ENCODE results near the gene IL20RB. TPM values are rescaled to one million over a fixed set of nuclear protein-coding genes. Genes with fewer than 3 reads are reported as not detected.
"Not testable (repeated sequence)": the region's sequence is repeated elsewhere in the genome, so short reads cannot be mapped to it uniquely, and the experiment has no call there.

The IL20RB gene
- polyA plus RNA-seq, 3 donors = 0.16 to 1.2 TPM; not detected in 1

DNA sequence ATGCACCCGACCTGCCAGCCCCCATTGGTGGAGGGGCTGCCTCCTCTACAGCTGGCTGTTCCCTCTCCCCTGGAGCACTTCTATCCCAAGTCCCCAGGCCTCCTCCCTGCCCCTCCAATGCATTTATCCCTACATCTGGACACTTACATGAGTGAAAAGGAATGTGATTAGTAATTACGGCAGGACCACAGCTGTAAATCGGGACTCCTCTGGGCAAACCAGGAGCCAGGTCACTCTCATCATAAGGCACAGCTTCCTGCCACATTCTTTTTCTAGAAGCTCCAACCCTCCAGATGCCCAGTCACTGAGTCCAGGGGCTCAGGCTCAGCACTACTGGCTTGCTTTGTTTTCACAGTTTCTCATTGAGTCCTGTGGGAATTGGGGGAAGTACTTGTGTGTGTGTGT, 54.3 kb downstream of the IL20RB start:
- H3K27ac ChIP-seq (ENCODE audit: low read depth in 1 of 2, low read length in 2 of 2) = no peak overlapping the region
- intact Hi-C loops (cut with micrococcal nuclease) = loop anchor here (5.0 to 10.0 kb wide), 3 partner anchors 257 to 620 kb away; partner anchors contain the start of gene STAG1 (in 2 of the 2)
- H3K36me3 ChIP-seq (replicated peaks in 1 of 2; ENCODE audit: control insufficient read depth in 1 of 2, insufficient read depth in 2 of 2, low read length in 2 of 2) = no peaks in the 10 kb centered on the region
- peaks cover 0 to 1% (median 0%) of the 10 kb centered on the region in 3 donors for H3K27me3 Mint-ChIP-seq (ENCODE audit: low read depth in 3 of 3)
- no peaks in the 10 kb centered on the region for H3K36me3 Mint-ChIP-seq
- H4K20me1 ChIP-seq (ENCODE audit: insufficient read depth, low read length) = no peaks in the 10 kb centered on the region
- no peak overlapping the region for H2AFZ ChIP-seq (ENCODE audit: insufficient read depth, low read depth, low read length, poor library complexity, severe bottlenecking)
- H3K9me3 Mint-ChIP-seq = peaks cover 0 to 1% (median 0%) of the 10 kb centered on the region in 7 donors
- H3K4me1 Mint-ChIP-seq = peaks cover 15% of the 10 kb centered on the region
- H3K27me3 ChIP-seq (ENCODE audit: control insufficient read depth in 2 of 2, insufficient read depth in 2 of 2, low read length in 2 of 2) = no peaks in the 10 kb centered on the region
- H3K4me2 ChIP-seq (replicated peaks; ENCODE audit: extremely low read depth, low read length, poor library complexity, severe bottlenecking) = no peak overlapping the region
- H3K27ac Mint-ChIP-seq = no peak overlapping the region
- no peaks in the 10 kb centered on the region for H3K9me3 ChIP-seq (replicated peaks in 1 of 2; ENCODE audit: control insufficient read depth in 1 of 2, insufficient read depth in 1 of 2, low read length in 2 of 2)
- no peak for DNase-seq
- no peaks in the 10 kb centered on the region for H3K79me2 ChIP-seq (ENCODE audit: insufficient read depth, low read length)
- H3K4me3 ChIP-seq (replicated peaks in 1 of 3; ENCODE audit: low read depth in 2 of 3, low read length in 3 of 3) = no peak overlapping the region
- H3K4me1 ChIP-seq (ENCODE audit: control insufficient read depth in 1 of 2, insufficient read depth in 2 of 2, low read length in 2 of 2) = peaks cover 0 to 11% of the 10 kb centered on the region in 2 donors
- no peak overlapping the region for H3K4me3 Mint-ChIP-seq
- TF ChIP-seq, protein P1, sequence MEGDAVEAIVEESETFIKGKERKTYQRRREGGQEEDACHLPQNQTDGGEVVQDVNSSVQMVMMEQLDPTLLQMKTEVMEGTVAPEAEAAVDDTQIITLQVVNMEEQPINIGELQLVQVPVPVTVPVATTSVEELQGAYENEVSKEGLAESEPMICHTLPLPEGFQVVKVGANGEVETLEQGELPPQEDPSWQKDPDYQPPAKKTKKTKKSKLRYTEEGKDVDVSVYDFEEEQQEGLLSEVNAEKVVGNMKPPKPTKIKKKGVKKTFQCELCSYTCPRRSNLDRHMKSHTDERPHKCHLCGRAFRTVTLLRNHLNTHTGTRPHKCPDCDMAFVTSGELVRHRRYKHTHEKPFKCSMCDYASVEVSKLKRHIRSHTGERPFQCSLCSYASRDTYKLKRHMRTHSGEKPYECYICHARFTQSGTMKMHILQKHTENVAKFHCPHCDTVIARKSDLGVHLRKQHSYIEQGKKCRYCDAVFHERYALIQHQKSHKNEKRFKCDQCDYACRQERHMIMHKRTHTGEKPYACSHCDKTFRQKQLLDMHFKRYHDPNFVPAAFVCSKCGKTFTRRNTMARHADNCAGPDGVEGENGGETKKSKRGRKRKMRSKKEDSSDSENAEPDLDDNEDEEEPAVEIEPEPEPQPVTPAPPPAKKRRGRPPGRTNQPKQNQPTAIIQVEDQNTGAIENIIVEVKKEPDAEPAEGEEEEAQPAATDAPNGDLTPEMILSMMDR (IDR thresholded peaks at IDR 0.05) = no peak
- WGBS (ENCODE audit: insufficient coverage) = no CpG with 5 or more reads among the region's 3 CpGs
- H3K9ac ChIP-seq (ENCODE audit: insufficient read depth, low read length, poor library complexity, severe bottlenecking) = no peak overlapping the region

DNA sequence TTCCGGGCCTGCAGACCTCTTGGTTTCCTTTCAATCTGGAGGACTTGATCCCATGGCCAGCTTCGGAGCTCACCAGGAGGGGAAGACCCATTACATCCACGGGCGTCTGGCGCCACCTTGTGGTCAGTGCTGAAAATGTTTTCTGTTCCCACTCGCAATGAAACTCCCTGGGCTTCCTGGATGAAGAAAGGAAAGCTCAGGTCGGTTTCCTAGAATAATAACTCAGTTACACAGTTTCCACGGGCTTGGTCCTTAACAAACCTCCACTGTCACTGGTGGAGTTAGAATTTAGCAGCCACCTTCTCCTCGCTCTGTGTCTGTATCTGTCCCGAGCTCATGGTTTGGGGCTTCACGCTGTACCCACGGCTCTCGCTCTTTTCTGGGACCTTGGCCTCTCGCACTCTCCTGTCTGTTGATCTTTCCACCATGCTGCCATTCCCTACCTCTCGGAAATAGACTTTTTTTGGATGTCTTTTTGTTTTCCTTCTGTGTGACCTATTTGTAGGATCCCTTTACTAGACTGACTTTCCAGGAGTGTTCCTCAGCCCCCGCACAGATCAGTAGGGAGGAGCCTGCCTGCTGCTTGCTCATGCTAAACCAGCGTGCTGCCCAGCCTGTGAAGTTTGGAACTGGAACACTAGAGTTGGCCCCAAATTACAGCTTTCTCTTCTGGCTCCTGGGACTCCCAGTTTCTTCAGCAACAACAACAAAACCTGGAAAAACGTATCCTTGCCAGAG, 56.3 kb downstream of the IL20RB start:
- H3K9me3 ChIP-seq (replicated peaks in 1 of 2; ENCODE audit: control insufficient read depth in 1 of 2, insufficient read depth in 1 of 2, low read length in 2 of 2) = no peaks in the 10 kb centered on the region
- H4K20me1 ChIP-seq (ENCODE audit: insufficient read depth, low read length) = no peaks in the 10 kb centered on the region
- H3K27ac ChIP-seq (ENCODE audit: low read depth in 1 of 2, low read length in 2 of 2) = no peak overlapping the region
- H2AFZ ChIP-seq (ENCODE audit: insufficient read depth, low read depth, low read length, poor library complexity, severe bottlenecking) = peak overlapping the region; percentile 78
- peak overlapping the region; percentile 41 for H3K9ac ChIP-seq (ENCODE audit: insufficient read depth, low read length, poor library complexity, severe bottlenecking)
- DNase-seq = peak; percentile 74 to 80 (median 78)
- H3K4me3 ChIP-seq (replicated peaks in 1 of 3; ENCODE audit: low read depth in 2 of 3, low read length in 3 of 3) = peak overlapping the region; percentile 42 to 73 (median 72)
- H3K79me2 ChIP-seq (ENCODE audit: insufficient read depth, low read length) = no peaks in the 10 kb centered on the region
- H3K36me3 ChIP-seq (replicated peaks in 1 of 2; ENCODE audit: control insufficient read depth in 1 of 2, insufficient read depth in 2 of 2, low read length in 2 of 2) = no peaks in the 10 kb centered on the region
- intact Hi-C loops (cut with micrococcal nuclease) = loop anchor here (2.0 to 10.0 kb wide), 5 partner anchors 259 to 939 kb away; partner anchors contain the start of gene STAG1 (in 2 of the 2)
- H3K4me1 Mint-ChIP-seq = peaks cover 12% of the 10 kb centered on the region
- H3K27ac Mint-ChIP-seq = peak overlapping the region in 4 of 7 donors; percentile 0 to 76 (median 63)
- peak overlapping the region; percentile 81 to 96 for H3K4me3 Mint-ChIP-seq
- H3K27me3 Mint-ChIP-seq (ENCODE audit: low read depth in 3 of 3) = no peaks in the 10 kb centered on the region
- H3K9me3 Mint-ChIP-seq = peaks cover 0 to 1% (median 0%) of the 10 kb centered on the region in 7 donors
- peak overlapping the region; percentile 75 for H3K4me2 ChIP-seq (replicated peaks; ENCODE audit: extremely low read depth, low read length, poor library complexity, severe bottlenecking)
- TF ChIP-seq, protein P1 (IDR thresholded peaks at IDR 0.05) = peak; percentile 91
- no peaks in the 10 kb centered on the region for H3K27me3 ChIP-seq (ENCODE audit: control insufficient read depth in 2 of 2, insufficient read depth in 2 of 2, low read length in 2 of 2)
- peaks cover 0 to 11% of the 10 kb centered on the region in 2 donors for H3K4me1 ChIP-seq (ENCODE audit: control insufficient read depth in 1 of 2, insufficient read depth in 2 of 2, low read length in 2 of 2)
- 27% methylated on average over 8 of the region's 18 CpGs for WGBS (ENCODE audit: insufficient coverage)
- H3K36me3 Mint-ChIP-seq = no peaks in the 10 kb centered on the region

DNA sequence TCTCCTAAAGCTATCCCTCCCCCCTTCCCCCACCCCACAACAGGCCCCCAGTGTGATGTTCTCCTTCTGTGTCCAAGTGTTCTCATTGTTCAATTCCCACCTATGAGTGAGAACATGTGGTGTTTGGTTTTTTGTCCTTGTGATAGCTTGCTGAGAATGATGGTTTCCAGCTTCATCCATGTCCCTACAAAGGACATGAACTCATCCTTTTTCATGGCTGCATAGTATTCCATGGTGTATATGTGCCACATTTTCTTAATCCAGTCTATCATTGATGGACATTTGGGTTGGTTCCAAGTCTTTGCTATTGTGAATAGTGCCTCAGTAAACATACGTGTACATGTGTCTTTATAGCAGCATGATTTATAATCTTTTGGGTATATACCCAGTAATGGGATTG, 59.5 kb downstream of the IL20RB start:
- H3K9me3 Mint-ChIP-seq; H3K27ac ChIP-seq (ENCODE audit: low read depth in 1 of 2, low read length in 2 of 2); H3K79me2 ChIP-seq (ENCODE audit: insufficient read depth, low read length); H3K9me3 ChIP-seq (replicated peaks in 1 of 2; ENCODE audit: control insufficient read depth in 1 of 2, insufficient read depth in 1 of 2, low read length in 2 of 2); H3K4me3 Mint-ChIP-seq; H2AFZ ChIP-seq (ENCODE audit: insufficient read depth, low read depth, low read length, poor library complexity, severe bottlenecking); H3K27ac Mint-ChIP-seq; H3K27me3 Mint-ChIP-seq (ENCODE audit: low read depth in 3 of 3); H3K4me3 ChIP-seq (replicated peaks in 1 of 3; ENCODE audit: low read depth in 2 of 3, low read length in 3 of 3); H3K4me2 ChIP-seq (replicated peaks; ENCODE audit: extremely low read depth, low read length, poor library complexity, severe bottlenecking); H3K27me3 ChIP-seq (ENCODE audit: control insufficient read depth in 2 of 2, insufficient read depth in 2 of 2, low read length in 2 of 2); DNase-seq; H3K36me3 Mint-ChIP-seq; H3K36me3 ChIP-seq (replicated peaks in 1 of 2; ENCODE audit: control insufficient read depth in 1 of 2, insufficient read depth in 2 of 2, low read length in 2 of 2); H4K20me1 ChIP-seq (ENCODE audit: insufficient read depth, low read length); H3K9ac ChIP-seq (ENCODE audit: insufficient read depth, low read length, poor library complexity, severe bottlenecking): not testable (repeated sequence)
- peaks cover 0 to 11% of the 10 kb centered on the region in 2 donors for H3K4me1 ChIP-seq (ENCODE audit: control insufficient read depth in 1 of 2, insufficient read depth in 2 of 2, low read length in 2 of 2)
- intact Hi-C loops (cut with micrococcal nuclease) = loop anchor here in 1 of 2 donors (10.0 kb wide), 1 partner anchor 263 kb away; the partner anchor contains the start of gene STAG1
- WGBS (ENCODE audit: insufficient coverage) = no CpG with 5 or more reads among the region's 1 CpG
- peaks cover 12% of the 10 kb centered on the region for H3K4me1 Mint-ChIP-seq
